ENCODE data around the gene ZC3H8.

The ZC3H8 gene

GRCh38 chr2:112164876-112165275, 90.0 kb downstream of the ZC3H8 start:
- no peak for TF ChIP-seq JUND (IDR thresholded peaks at IDR 0.05; ENCODE audit: low read depth)
- DNase-seq (ENCODE audit: low read depth in 1 of 2, low spot score in 1 of 2), result no peak
- in situ Hi-C loops (cut with HindIII; ENCODE audit: low pct_unique_long_range_greater_than_20kb, low sequenced_read_pairs), result no loop called here

GRCh38 chr2:112163541-112163981, 91.3 kb downstream of the ZC3H8 start:
- TF ChIP-seq JUND (IDR thresholded peaks at IDR 0.05; ENCODE audit: low read depth), result no peak
- in situ Hi-C loops (cut with HindIII; ENCODE audit: low pct_unique_long_range_greater_than_20kb, low sequenced_read_pairs), result no loop called here
- DNase-seq (ENCODE audit: low read depth in 1 of 2, low spot score in 1 of 2), result no peak

- TF ChIP-seq JUND (IDR thresholded peaks at IDR 0.05; ENCODE audit: low read depth), result no peak
- in situ Hi-C loops (cut with HindIII; ENCODE audit: low pct_unique_long_range_greater_than_20kb, low sequenced_read_pairs), result no loop called here
- no peak for DNase-seq (ENCODE audit: low read depth in 1 of 2, low spot score in 1 of 2)
Measured at GRCh38 chr2:112162956-112163355, 91.9 kb downstream of the ZC3H8 start.

- in situ Hi-C loops (cut with HindIII; ENCODE audit: low pct_unique_long_range_greater_than_20kb, low sequenced_read_pairs), result no loop called here
- no peak for DNase-seq (ENCODE audit: low read depth in 1 of 2, low spot score in 1 of 2)
- TF ChIP-seq JUND (IDR thresholded peaks at IDR 0.05; ENCODE audit: low read depth), result no peak
Measured at GRCh38 chr2:112162341-112162740, 92.5 kb downstream of the ZC3H8 start.

Data from T47D (cell line).